ENCODE results near the gene GALK2.

DNA sequence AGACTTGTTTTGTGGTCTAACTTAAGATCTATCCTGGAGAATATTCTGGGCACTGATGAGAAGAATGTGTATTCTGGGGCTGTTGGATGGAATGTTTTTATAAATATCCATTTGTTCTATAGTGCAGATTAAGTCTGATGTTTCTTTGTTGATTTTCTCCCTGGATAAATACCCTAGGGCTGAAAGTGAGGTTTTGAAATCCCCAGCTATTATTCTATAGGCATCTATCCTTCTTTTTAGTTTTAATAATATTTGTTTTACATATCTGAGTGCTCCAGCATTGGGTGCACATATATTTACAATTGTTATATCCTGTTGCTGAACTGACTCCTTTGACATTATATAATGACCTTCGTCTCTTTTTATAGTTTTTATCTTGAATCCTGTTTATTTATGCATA is 42.9 kb downstream of the GALK2 start:
- TF ChIP-seq CTCF (IDR thresholded peaks at IDR 0.05; ENCODE audit: low read length): no peak
- no peak for TF ChIP-seq EZH2 (IDR thresholded peaks at IDR 0.05; ENCODE audit: borderline replicate concordance, low read length)

Data from OCI-LY1 (cell line).